Stimulated activated CD4-positive, alpha-beta T cell treated with anti-CD3 and anti-CD28 coated beads, Interleukin-2, amount 100 ng/mL, for 24 hours (primary cell): ENCODE data around the gene SOX12.

ENCODE experiments used
- DNase-seq, 2 donors: peaks; one replicate each; pipeline ENCODE4 v3.0.0-alpha.2; 2020

SOX12 gene

GRCh38 chr20:325045-325888 is at the start of gene SOX12:
TSS of gene SOX12 (plus strand) at chr20:325552. CDS start at chr20:325925, 373 bp downstream.
- DNase-seq: peak; percentile 98 to 99

- DNase-seq: no peak
Observed at GRCh38 chr20:275791-276190, 49.6 kb upstream of the SOX12 start.

GRCh38 chr20:276620-277495 is 48.5 kb upstream of the SOX12 start:
- no peak for DNase-seq

GRCh38 chr20:277496-277781 is 47.9 kb upstream of the SOX12 start:
- DNase-seq: no peak

GRCh38 chr20:278181-278580 is 47.2 kb upstream of the SOX12 start:
- DNase-seq: no peak

GRCh38 chr20:278607-279571 is 46.5 kb upstream of the SOX12 start:
- no peak for DNase-seq

GRCh38 chr20:284172-284571 is 41.2 kb upstream of the SOX12 start:
- DNase-seq: no peak

- no peak for DNase-seq
Observed at GRCh38 chr20:286508-286907, 38.8 kb upstream of the SOX12 start.

- DNase-seq: no peak
Observed at GRCh38 chr20:288956-289692, 36.2 kb upstream of the SOX12 start.

GRCh38 chr20:289693-290083 is 35.7 kb upstream of the SOX12 start:
- no peak for DNase-seq

GRCh38 chr20:290084-290831 is 35.1 kb upstream of the SOX12 start, which contains the start of gene C20orf96:
TSS of gene C20orf96 (minus strand) at chr20:290750. CDS start at chr20:290610, 140 bp downstream.
- DNase-seq: peak; percentile 86 to 94

- no peak for DNase-seq
Observed at GRCh38 chr20:294602-295001, 30.8 kb upstream of the SOX12 start.

- DNase-seq: no peak
Observed at GRCh38 chr20:295804-296203, 29.5 kb upstream of the SOX12 start.

- peak; percentile 84 to 85 for DNase-seq
Observed at GRCh38 chr20:297098-297924, 28.0 kb upstream of the SOX12 start, which contains the start of gene ZCCHC3. TSS of gene ZCCHC3 (plus strand) at chr20:297570. CDS start at chr20:297587, 17 bp downstream.

GRCh38 chr20:297925-298775 is 27.2 kb upstream of the SOX12 start:
- DNase-seq: peak; percentile 41 to 56

GRCh38 chr20:298776-299391 is 26.5 kb upstream of the SOX12 start:
- DNase-seq: no peak

GRCh38 chr20:300345-300990 is 24.9 kb upstream of the SOX12 start:
- no peak for DNase-seq
